HG03342 (cell line): ENCODE data around the gene GSK3B.
"Not testable (repeated sequence)": the region's sequence is repeated elsewhere in the genome, so short reads cannot be mapped to it uniquely, and the experiment has no call there.

Source experiments
- ATAC-seq: cut with Tn5 transposase; IDR thresholded peaks from one replicate; pipeline ENCODE4 v1.9.1; 2021; ENCODE audit warnings: mild to moderate bottlenecking, moderate library complexity; ENCODE audit not compliant: unreplicated experiment

Gene GSK3B

DNA sequence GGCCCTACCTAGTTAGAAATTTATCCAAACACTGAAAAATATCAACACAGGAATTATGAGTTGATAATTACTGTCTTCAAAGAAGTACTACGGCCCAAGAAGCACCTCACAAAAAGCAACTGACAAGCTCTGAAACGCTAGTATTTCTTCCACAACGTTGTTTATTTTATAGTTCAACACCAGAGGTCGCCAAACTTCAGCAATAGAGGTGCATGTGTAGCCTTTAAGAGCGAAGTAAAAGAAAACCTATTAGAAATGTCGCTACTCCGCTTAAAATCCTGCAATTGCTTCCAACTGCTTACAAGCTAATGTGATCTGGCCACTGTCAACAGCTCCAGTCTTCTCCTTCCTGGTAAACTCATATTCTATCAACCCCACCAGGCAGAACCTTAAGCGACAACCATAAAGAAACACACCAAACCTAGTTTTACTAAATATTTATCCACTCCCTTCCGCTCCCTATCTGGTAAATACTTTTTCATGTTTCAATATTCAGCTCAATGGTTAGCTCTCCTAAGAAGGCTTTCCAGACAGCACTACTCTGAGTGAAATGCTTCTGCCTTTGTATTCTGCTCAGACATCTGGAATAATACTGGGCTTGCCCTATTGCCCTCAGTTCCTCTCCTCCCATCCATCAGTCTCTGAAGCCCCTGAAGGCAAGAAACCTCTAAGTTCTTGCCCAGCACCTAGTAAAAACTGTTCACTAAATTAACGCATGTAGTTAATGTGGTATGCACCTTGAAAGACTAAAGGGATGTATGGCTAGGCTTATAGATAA lies 202.1 kb downstream of the GSK3B start:
- peak; percentile 62 for ATAC-seq

DNA sequence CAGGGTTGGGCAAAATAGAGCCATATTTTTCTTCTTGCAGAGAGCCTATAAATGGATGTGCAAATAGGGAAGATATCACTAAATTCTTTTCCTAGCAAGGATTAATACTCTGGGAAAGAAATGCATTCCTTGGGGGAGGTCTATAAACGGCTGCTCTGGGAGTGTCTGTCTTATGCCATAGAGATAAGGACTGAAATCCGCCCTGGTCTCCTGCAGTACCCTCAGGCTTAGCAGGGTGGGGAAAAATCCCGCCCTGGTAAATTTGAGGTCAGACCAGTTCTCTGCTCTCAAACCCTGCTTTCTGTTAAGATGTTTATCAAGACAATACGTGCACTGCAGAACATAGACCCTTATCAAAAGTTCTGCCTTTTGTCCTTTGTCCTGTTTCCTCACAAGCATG lies 205.6 kb downstream of the GSK3B start:
- ATAC-seq, result not testable (repeated sequence)

DNA sequence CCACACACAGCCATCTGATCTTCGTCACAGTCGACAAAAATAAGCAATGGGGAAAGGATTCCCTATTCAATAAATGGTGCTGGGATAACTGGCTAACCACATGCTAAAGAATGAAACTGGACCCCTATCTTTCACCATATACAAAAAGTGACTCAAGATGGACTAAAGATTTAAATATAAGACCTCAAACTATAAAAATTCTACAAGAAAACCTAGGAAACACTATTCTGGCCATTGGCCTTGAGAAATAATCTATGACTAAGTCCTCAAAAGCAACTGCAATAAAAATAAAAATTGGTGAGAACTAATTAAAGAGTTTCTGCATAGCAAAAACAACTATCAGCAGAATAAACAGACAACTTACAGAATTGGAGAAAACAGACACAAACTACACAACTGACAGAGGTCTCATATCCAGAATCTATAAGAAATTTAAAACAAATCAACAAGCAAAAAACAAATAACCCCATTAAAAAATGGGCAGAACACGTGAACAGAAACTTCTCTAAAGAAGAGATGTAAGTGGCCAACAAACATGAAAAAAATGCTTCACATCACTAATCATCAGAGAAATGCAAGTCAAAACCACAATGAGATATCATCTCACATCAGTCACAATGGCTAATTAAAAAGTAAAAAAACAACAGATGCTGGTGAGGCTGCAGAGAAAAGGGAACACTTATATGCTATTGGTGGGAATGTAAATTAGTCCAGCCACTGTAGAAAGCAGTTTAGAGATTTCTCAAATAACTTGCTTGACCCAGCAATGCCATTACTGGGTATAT lies 208.3 kb downstream of the GSK3B start:
- ATAC-seq, result no peak

DNA sequence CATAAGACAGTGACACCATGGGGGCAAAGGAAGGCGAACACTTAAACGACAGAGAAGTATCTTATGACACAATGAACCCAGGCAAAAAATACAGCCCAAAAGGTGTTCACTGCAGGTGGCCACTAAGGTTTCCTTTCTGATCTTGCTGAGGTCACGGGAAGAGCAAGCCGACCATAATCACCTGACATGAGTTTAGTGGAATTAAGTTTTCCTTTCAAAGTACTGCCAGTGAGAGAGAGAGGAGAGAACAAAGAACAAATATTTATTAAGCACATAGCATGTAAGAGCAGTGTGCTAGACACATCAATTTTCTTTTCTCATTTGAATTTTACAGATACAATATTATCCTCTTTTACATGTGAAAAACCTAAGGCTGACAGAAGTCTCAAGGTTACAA lies 210.1 kb downstream of the GSK3B start:
- no peak for ATAC-seq

DNA sequence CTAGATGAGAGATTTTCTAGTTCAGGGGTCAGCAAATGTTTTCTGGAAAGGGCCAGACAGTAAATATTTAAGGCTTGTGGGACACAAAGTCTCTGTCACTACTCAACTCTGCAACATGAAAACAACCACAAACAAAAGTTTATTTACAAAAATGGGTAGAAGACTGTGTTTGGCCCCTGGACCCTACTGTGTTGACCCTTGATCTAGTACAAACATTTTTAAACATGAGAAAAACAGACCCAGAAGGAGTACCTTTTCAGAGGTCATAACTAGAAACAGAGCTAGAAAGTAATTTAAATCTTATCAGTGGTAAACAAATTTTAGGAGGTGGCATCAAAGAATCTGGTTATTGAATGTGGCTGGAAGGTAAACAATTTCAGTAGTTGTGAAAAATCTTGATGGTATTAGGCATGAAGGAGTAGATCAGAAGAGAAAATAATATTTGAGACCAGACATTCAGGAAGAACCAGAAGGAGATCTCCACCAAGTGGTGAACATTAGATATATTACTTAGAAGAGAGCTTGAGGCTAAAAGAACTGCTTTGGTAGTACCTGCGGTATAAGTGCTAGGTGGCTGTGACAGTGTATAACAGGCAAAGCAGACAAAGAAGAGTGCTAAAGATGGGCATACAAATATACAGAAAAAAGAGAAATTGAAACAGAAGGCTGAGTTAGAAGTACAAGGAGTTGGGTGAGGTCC lies 210.6 kb downstream of the GSK3B start:
- no peak for ATAC-seq

DNA sequence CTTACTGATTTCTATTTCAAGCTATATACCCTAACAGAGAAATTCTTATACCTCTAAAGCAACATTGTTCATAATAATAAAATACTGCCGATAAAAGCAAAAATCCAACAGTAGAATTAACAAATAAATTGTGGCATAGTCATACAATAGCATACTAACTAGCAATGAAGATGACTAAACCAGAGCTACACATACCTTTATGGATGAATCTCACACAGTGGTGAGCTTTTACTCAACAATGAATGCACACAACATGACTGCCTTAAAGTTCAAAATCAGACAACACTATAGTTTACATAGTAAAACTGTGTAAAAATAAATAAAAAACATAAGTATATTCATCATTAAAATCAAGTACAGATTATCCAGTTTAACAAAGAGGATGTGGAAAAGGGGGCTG lies 213.3 kb downstream of the GSK3B start:
- no peak for ATAC-seq

DNA sequence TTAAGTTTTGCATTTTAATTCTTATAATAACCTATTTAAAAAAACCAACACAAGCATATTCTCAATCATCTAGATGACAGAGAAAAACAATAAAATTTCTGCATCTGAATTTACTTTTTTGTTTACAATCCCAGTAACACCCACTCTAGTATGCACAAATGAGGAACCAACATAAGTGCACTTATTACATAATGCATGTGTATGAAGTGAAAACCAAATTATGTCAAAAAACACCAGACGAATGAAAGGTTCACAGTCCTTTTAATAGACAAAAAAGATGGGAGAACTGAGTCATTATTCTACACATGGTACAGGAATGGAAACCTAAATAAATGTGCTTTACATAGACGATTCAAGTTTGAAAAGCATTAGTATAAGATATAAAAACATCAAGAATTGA lies 220.6 kb downstream of the GSK3B start:
- ATAC-seq, result no peak

DNA sequence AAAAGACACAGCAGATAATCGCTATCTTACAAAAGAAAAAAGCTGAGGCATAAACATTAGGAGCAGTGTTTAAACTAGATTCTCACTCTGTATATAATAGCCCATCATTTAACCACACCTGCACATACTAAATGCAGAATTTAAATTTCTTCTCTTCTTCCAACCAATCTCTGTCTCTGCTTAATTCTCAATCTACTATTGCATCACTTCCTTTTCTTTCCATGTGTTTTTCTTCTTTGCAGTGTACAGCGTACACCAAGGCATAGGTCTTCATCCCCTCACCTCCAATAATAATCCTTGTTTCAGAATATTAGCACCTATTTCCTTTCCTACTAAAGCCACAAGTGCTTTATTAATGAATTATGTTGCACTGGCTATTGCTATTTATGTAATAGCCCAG lies 221.5 kb downstream of the GSK3B start:
- ATAC-seq, result no peak

DNA sequence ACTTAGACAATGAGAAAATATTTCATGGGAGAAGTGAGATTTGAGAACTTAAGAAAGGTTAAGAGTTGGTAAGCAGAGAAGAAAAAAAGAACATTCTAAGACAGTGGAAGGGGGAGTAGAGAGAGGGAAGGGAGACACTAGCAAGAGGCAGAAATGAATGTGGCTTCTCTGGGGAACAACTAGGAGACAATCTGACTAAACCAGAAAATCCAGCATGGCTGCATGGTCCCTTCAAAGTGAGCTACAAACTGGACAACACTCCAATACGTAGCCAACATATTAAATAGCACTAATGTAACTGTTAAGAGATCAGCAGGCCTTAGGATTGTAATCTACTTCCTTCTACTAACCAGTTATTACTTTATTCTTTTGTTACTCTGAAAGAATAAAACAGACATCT lies 222.7 kb downstream of the GSK3B start:
- ATAC-seq, result no peak

DNA sequence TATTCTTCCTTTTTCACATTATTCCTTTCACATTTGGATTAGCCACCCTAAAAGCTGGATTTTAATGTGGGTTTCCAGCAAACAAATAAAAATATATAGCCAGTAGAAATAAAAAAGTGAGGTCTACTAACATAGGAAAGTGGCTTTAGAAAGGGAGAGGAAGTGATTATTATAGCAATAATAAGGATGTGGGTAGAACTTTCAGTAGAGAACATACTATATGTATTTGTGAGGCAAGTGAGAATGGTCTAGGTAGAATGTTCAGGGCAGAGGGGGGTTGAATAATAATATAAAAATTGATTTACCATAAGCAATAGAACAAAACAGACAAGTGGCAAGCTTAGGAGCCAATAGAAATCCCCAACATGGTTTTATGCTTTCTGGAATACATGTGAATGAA lies 223.7 kb downstream of the GSK3B start:
- ATAC-seq, result no peak

DNA sequence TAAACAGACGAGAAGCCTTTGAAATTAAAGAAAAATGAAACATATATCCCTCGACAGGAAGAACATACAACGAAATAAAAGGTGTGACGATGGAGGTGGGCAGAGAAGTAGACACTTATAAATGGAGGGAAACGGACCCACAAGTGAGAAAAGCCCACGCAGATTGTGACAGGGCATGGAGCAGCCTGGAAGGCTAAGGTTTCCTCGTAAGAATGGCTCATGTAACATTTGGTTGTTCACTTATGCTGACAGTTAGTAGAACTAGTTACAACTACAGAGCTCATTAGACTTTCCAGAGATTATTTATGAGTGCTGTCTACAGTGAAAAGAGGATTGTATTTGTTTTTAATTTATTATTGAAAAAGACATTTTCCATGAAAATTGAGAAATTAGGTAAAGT lies 229.8 kb downstream of the GSK3B start:
- ATAC-seq, result no peak

DNA sequence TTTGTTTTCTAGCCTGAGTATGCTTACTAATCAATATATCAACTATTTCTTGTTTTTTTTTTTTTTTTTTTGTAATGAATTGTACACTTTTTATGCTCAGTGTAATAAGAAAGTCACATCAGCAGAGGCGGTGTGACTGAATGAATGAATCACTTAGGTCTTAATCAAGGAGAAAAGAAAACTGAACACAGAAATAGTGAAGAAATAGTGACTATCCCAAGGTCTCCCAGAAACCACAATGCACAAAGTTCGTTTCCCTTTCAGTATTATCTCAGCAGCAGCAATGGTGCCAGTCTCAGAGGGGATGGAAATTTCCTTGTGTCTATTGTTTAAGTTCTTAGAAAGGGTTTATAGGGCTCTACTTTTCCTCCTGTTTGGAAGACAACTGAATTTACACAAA lies 231.6 kb downstream of the GSK3B start:
- no peak for ATAC-seq

DNA sequence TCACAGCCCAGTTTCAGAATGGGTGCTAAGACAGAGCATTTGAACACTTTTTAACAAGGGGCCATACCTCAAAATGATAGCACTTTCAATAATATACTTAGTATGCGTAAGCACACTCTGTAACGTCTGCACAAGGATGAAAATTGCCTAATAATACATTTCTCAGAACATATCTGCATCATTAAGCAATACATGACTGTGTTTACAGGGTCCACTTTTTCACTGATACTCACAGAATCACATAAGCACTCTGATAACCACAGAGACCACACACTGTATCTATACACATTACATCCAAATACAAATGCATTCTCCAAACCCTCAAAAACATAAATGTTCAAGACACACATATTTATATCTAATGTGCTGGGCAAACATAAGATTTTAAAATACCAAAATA lies 232.6 kb downstream of the GSK3B start:
- ATAC-seq, result no peak

DNA sequence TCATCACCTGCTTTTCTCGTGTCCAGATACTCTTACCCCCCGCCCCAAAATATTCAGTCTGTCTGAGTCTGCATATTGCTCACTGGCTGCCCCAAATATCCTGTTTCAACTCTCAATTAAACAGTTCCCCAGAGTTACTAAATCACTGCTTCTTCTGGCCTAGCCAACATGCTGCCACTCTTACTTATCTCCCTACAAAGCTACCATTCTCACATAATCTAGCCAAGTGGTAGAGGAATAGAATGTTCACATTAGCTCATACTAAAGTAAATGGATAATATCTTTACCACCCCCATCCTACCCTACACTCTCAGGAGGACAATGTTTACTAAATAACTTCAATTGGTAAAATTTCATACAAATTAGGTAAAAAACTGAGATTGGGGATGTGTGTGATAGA lies 234.5 kb downstream of the GSK3B start:
- no peak for ATAC-seq

DNA sequence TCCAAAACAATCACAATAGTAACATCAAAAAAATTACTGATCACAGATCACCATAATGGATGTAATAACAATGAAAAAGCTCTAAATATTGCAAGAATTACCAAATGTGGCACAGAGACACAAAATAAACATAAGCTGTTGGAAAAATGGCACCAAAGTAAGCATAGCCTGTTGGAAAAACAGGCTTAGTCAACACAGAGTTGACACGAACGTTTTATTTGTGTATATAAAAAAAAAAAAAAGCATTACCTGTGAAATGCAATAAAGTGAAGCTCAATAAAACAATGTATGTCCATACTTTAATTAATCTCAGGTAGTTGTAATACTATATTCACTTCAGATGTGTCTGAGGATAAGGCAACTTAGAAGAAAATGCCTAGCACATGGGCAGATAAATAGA lies 235.3 kb downstream of the GSK3B start:
- ATAC-seq, result no peak

DNA sequence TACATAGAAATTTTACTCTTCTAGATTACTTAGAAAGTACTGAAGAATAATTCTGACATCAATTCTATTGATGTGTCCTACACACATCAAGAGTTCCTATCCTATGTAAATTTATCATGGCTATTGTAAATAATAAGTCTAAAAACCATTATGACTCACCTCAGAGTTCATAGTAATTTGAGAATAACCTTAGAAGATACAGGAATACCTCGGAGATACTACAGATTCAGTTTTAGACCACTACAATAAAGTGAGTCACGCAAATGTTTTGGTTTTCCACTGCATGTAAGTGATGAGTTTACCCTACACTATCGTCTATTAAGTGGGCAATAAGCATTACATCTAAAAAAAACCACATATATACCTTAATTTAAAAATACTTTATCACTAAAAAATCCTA lies 237.6 kb downstream of the GSK3B start:
- ATAC-seq, result no peak

DNA sequence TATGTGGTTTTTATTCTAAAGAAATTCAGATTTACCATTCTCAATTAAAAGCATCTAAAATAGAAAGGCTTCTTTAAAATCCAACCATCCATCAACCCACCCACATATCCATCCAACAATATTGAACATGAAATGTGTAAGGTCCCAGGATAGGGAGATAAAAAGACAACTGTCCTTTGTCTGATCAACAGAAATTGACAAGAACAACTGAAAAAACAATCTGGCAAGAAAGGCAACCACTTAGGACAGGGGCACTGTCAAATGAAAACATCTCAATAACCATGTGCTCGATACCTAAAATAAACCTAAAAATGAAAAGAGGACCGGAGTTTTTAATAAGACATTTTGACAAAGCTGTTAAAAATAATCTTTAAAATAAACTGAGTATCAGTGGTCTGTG lies 245.1 kb downstream of the GSK3B start:
- ATAC-seq, result no peak

DNA sequence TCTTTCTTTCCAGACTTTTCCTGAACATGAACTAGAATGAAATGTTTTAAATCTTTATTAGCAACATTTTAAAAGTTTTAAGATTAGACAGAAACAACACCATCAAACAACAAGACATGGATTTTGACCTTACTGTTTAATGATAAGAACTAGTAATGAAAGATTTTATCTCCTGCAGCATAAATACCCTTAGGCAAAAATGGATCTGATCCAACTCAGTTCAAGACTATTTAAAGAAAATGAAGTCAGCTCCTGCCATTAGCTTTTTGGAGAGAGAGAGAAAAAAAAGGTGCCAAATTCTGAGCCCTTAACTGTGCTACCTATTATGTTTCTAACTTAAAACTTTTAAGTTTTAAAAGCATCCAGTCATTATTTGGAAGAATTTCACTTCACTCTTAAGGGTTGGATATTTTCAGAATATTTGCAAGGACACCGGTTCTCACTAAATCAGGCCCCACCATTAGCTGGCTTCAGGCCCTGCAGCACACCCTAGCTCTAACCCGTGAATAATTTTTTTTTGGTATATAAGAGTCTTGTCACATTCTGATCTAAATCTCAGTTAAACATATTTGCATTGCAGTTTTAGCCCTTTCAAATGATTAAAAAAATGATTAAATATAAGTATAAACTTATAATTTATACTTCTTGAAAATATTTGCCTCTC lies 252.3 kb downstream of the GSK3B start:
- no peak for ATAC-seq

DNA sequence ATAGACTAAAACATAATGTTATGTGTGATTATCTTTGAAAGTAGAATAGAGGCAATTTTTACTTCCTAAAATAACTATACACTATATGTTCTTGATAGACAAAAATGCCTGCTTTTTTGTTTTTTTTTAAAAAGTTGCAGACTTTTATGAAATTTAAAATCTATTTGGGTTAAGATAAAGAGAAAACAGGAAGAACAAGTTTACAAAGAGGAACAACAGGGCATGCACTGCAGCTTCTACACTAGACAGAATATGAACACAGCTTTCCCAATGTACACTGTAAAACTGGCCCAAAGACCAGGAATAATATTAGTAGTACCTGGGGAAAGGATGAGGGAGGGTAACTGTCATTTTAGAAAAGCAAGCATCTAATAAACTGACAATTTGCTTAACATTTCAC lies 258.7 kb downstream of the GSK3B start:
- ATAC-seq, result no peak

DNA sequence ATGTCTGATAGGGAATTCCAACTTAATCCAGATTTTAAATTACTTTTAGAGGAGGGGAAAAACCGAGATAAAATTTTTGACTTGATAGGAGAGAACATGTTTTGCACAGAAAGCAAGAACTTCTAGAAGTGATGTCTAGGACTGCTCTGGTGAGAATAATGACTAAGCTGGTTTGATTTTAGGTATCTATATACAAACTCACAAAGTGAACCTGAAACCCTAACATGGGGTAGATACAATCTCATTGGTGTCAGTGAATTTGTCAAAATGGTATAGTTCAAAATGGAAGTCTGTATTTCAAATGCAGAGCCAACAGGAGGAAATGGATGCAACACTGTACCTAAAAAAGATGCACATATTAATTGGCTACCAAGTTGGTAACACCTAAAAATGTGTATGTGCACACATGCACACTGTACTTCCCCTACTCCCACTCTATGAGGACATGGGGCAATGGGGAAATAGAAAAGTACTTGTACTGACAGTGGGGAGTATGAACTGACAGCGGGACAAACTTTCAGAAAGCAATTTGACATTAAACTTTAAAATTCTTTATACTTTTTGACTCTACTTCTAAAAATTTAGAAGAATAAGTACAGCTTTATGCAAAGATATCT lies 259.4 kb downstream of the GSK3B start:
- no peak for ATAC-seq

DNA sequence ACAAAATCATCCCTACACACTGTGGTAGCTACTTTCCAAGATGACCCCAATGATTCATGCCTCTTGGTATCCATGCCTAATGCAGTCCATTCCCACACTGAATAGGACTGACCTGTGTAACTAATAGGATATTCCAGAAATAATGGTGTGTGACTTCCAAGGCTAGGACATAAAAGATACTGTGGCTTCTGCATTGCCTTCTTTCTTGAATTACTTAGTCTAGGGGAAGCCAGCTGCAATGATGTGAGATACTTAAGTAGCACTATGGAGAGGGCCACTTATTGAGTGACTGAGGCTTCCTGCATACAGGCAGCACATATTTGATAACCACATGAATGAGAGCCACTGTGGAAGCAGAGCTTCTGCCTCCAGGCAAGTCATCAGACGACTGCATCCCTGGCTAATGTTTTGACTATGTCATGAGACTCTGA lies 262.3 kb downstream of the GSK3B start:
- no peak for ATAC-seq
